ENCODE measurements around the gene TMOD4.
"Not testable (repeated sequence)": the region's sequence is repeated elsewhere in the genome, so short reads cannot be mapped to it uniquely, and the experiment has no call there.

TMOD4 gene

DNA sequence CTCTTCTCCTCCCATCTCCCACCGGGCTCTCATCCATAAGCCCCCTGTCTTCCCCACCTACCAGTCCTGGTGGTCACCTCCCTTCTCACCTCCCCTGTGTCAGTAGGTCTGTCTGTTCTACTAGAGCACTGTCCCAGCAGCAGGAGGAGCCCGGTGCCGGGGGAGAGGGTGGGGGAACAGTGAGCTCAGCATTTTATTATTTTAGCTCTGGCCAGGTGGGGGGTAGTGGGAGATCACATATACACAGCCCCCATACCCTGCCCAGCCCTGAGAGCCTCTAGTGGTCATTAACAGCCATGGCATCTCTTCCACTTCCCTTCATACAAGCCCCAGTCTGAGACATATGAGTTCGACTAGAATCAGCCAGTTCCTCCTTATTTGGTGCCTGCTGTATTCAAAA, at the start of gene TMOD4:
Gene TMOD4, minus strand, starts transcription at position 119 of the 400 bp plus-strand sequence. CDS start 1,106 bp downstream, outside the sequence.
- DNase-seq (ENCODE audit: low spot score): peak; percentile 67

DNA sequence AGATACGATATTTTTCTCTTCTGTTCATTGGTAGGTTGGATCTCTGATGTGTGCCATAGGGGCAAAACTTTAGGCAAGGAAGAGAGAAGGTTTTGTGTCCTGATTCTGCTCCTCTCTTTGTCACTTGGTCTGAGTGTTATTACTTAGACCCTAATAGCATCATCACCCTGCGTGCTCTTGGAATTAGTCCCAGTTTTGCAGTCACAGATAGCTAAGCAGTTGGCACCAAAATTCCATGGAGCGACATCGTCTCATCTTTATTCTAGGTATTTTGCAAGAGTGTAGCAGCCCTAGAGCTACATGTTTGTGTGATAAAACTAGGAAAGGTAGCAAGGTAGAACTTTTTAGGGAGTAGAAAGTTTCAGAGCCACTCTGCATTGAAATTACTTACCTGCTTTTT, 46.3 kb upstream of the TMOD4 start:
- peak; percentile 46 for DNase-seq (ENCODE audit: low spot score)

GRCh38 chr1:151221616-151222015, 45.8 kb upstream of the TMOD4 start:
- no peak for DNase-seq (ENCODE audit: low spot score)

GRCh38 chr1:151213560-151213959, 37.8 kb upstream of the TMOD4 start:
- DNase-seq (ENCODE audit: low spot score): no peak

DNA sequence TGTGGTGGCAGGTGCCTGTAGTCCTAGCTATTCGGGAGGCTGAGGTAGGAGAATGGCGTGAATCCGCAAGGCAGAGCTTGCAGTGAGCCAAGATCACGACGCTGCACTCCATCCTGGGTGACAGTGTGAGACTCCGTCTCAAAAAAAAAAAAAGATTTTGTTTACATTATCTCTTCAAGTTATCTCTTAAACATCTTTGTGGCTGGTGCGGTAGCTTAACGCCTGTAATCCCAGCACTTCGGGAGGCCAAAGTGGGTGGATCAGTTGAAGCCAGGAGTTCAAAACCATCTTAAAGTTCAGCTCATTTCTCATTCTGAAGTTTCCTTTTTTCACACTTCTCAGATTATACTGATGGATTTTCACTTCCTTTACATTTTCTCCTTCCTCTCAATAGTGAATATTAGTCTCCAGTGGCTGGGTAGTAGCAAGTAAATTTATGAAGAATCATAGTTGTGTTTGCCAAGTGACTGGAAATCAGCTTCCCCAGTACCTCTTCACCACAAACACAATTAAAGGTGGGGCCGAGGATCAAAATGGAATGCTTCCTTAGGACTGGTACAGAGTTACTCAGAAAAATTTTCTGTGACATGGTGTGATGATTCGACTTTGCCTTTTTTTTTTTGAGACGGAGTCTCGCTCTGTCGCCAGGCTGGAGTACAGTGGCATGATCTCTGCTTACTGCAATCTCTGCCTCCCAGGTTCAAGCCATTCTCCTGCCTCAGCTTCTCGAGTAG, 36.4 kb upstream of the TMOD4 start:
- no peak for DNase-seq (ENCODE audit: low spot score)

GRCh38 chr1:151210830-151211229, 35.0 kb upstream of the TMOD4 start:
- no peak for DNase-seq (ENCODE audit: low spot score)

DNA sequence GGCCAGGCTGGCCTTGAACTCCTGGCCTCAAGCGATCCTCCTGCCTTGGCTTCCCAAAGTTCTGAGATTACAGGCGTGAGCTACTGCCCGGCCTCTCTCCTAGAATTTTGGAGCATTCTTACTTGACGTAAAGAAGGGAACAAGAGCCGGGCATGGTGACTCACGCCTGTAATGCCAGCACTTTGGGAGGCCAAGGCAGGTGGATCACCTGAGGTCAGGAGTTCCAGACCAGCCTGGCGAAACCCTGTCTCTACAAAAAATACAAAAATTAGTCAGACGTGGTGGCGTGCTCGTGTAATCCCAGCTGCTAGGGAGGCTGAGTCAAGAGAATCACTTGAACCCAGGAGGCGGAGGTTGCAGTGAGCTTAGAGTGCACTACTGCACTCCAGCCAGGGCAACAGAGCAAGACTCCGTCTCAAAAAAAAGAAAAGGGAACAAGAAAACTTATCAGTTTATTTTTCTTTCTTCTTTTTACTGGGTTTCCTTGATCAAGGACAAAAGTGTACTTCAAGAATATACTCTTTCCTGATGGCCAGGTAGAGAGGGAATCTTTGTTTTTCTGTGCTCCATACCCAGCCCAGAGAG, 29.7 kb upstream of the TMOD4 start:
- not testable (repeated sequence) for DNase-seq (ENCODE audit: low spot score)

GRCh38 chr1:151199873-151200581, 24.2 kb upstream of the TMOD4 start:
- no peak for DNase-seq (ENCODE audit: low spot score)

GRCh38 chr1:151198254-151199127, 22.7 kb upstream of the TMOD4 start, which contains the start of gene PIP5K1A:
TSS of gene PIP5K1A (plus strand) at chr1:151198552. CDS start at chr1:151198997, 445 bp downstream.
- DNase-seq (ENCODE audit: low spot score): peak; percentile 99

DNA sequence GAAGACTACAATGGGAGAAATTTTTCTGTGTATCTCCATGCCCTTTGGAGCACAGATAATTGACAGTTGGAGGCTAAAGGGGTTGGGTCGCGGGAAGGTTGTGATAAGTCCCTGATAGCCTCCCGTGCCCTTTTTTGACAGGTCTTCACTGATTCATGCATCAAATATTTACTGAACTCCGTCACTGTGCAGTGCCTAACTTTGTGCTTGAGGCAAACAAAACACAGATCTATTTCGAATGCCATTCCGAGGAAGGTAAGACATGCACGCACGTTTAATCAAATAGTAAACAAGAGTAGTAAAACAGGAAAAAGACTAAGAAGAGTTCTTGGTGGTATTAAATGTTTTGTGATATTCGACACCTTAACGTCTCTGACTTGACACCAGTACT, 22.1 kb upstream of the TMOD4 start:
- DNase-seq (ENCODE audit: low spot score): no peak

DNA sequence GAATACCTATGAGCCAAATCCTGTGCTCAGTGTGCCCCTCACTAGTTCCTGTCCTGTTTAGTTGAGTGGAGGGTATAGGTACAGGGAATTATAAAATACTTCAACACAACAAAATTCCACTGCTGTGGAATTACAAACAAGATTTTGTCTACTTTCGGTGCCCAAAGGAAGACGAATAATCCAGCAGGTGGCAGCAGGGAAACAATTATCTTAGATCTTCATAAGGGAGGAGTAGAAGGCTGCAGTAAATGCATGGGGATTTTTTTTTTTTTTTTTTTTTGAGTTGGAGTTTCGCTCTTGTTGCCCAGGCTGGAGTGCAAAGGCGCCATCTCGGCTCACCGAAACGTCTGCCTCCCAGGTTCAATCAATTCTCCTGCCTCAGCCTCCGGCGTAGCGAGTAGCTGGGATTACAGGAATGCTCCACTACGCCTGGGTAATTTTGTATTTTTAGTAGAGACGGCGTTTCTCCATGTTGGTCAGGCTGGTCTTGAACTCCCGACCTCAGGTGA, 20.6 kb upstream of the TMOD4 start:
- peak; percentile 66 for DNase-seq (ENCODE audit: low spot score)

- DNase-seq (ENCODE audit: low spot score): not testable (repeated sequence)
Observed at GRCh38 chr1:151194894-151195594, 19.3 kb upstream of the TMOD4 start.

- DNase-seq (ENCODE audit: low spot score): no peak
Observed at GRCh38 chr1:151193856-151194255, 18.1 kb upstream of the TMOD4 start.

DNA sequence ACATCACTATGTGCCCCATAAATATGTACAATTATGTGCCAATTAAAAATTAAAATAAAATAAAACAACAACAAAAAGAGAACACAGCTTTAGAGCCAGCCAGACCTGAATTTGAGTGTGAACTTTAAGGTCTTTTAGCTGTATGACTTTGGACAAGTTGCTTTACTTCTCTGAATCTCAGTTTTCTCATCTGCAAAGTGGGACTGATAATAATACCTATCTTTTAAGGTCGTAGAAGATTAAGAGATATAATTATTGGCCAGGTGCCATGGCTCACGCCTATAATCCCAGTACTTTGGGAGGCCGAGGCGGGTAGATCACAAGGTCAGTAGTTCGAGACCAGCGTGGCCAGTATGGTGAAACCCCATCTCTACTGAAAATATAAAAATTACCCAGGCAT, 17.5 kb upstream of the TMOD4 start:
- DNase-seq (ENCODE audit: low spot score): no peak

- no peak for DNase-seq (ENCODE audit: low spot score)
Observed at GRCh38 chr1:151192047-151192446, 16.3 kb upstream of the TMOD4 start.

DNA sequence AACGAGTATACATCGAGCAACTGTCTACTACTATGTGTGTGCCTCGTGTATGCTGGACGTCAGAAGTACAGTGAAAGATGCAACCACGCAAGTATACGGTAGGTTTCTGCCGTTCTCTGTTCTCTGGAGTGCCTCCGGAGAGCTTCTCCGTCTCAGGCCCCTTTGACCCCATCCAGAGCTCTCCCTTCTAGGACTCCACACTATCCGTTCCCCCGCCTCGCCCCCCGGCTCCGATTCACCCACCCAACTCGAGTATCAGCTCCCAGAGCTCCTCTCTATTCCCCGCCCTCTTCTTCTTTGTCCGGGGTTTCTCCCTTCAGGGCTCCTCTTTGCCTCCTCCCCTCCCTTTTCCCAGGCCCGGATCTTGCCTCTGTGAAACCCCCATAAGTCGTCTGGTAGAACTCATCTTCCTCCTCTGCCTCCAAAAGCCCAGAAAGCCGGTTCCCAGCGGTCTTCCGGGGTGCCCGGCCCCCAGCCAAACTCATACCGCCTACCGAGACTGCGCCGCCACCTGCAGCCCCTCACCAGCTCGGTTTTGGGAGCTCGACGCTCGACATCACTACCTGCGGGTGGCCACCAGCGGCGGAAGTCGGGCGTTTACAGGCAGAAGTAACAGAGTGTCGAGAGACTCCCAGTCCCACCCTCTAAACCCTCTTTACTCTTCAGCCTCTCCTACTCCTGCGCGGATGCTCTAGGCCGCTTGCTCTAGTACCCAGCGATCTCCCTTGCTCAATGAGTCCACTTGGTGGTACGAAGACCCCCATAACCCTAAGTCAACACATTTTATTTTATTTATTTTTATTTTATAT, 14.1 kb upstream of the TMOD4 start, which contains the start of gene VPS72:
Gene VPS72, minus strand, starts transcription at position 561 of the 809 bp plus-strand sequence. Its CDS starts 76 bp downstream, at position 485.
- peak; percentile 93 for DNase-seq (ENCODE audit: low spot score)

DNA sequence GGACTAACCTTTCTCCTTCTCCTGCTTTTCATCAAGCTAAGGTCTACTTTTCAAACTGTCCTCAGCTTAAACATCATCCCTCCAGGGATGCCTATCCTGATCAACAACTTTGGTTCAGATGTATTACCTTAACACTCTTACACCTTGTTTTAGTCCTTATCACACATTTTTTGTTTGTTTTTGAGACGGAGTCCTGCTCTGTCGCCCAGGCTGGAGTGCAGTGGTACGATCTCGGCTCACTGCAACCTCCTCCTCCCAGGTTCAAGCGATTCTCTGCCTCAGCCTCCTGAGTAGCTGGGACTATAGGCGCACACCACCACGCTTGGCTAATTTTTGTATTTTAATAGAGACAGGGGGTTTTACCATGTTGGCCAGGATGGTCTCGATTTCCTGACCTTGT, 12.9 kb upstream of the TMOD4 start:
- DNase-seq (ENCODE audit: low spot score): not testable (repeated sequence)

- peak; percentile 76 for DNase-seq (ENCODE audit: low spot score)
Observed at GRCh38 chr1:151187205-151187604, 11.4 kb upstream of the TMOD4 start.

DNA sequence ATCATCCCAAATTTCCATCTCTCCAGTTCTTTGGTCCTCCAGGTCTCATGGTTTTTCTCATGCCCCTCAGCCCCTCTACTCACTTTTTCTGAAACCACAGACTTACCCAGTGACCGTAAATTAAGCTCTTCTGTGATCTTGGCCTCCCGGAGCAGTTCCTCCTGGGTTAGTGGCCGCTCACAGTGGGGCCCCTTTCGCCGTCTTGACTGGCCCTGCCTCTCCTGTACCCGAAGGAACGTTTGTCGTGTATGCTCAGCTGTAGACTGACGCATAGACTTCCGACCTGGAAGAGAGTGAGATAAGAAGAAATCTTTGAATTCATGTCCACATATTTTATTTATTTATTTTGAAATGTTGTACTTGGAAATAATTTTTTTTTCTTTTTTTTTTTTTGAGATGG, 8.4 kb upstream of the TMOD4 start:
- DNase-seq (ENCODE audit: low spot score): no peak

GRCh38 chr1:151176514-151177045, 799 bp upstream of the TMOD4 start:
- DNase-seq (ENCODE audit: low spot score): no peak

Measured in D341Med (cell line).